Measurements from ENCODE around the gene ZGRF1.
"Not testable (repeated sequence)": the region's sequence is repeated elsewhere in the genome, so short reads cannot be mapped to it uniquely, and the experiment has no call there.

DNA sequence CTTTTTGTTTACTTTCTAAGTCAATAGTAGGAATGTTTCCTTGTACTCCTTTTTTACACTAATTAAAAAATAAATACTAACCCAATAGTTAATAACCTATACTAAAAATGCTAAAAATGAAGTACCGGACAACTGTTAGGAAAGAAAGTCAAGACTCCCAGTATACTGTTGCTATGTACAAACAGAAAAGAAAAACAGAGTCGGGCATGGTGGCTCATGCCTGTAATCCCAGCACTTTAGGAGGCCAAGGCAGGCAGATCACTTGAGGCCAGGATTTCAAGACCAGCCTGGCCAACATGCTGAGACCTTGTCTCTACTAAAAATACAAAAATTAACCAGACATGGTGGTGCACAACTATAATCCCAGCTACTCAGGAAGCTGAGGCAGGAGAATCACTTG lies 23.9 kb downstream of the ZGRF1 start:
- not testable (repeated sequence) for TF ChIP-seq BHLHE40 (IDR thresholded peaks at IDR 0.05; ENCODE audit: borderline replicate concordance); SP1 (IDR thresholded peaks at IDR 0.05); SUZ12 (IDR thresholded peaks at IDR 0.05); TARDBP (IDR thresholded peaks at IDR 0.05); FOXM1 (IDR thresholded peaks at IDR 0.05; ENCODE audit: borderline replicate concordance); FOXK2 (IDR thresholded peaks at IDR 0.05); ARNT (IDR thresholded peaks at IDR 0.05); HDGF (IDR thresholded peaks at IDR 0.05; ENCODE audit: borderline replicate concordance); NFRKB (IDR thresholded peaks at IDR 0.05); LEF1 (IDR thresholded peaks at IDR 0.05; ENCODE audit: borderline replicate concordance); ELF4 (IDR thresholded peaks at IDR 0.05); L3MBTL2 (conservative IDR thresholded peaks at IDR 0.05); FOXA1 (IDR thresholded peaks at IDR 0.05)
- TF ChIP-seq, protein P1, sequence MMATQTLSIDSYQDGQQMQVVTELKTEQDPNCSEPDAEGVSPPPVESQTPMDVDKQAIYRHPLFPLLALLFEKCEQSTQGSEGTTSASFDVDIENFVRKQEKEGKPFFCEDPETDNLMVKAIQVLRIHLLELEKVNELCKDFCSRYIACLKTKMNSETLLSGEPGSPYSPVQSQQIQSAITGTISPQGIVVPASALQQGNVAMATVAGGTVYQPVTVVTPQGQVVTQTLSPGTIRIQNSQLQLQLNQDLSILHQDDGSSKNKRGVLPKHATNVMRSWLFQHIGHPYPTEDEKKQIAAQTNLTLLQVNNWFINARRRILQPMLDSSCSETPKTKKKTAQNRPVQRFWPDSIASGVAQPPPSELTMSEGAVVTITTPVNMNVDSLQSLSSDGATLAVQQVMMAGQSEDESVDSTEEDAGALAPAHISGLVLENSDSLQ (IDR thresholded peaks at IDR 0.05), result not testable (repeated sequence)

All from HEK293T (cell line).